Mucosa of rectum (tissue), 2 donors: Measurements from ENCODE around the gene WFS1.

Source experiments
- H3K27ac ChIP-seq, 2 donors: one replicate each; pipeline ENCODE4 v1.7.0; 2013; ENCODE audit warnings: inconsistent platforms in 2 of 2, low read depth in 2 of 2, low read length in 2 of 2
- H3K27me3 ChIP-seq, 2 donors: one replicate each; pipeline ENCODE4 v1.7.0; 2013; ENCODE audit warnings: low read length in 2 of 2; ENCODE audit not compliant: control insufficient read depth in 2 of 2, insufficient read depth in 2 of 2
- H3K36me3 ChIP-seq, 2 donors: one replicate each; pipeline ENCODE4 v1.7.0; 2013; ENCODE audit warnings: low read length in 2 of 2; ENCODE audit not compliant: control insufficient read depth in 2 of 2, insufficient read depth in 2 of 2
- H3K4me1 ChIP-seq, 2 donors: one replicate each; pipeline ENCODE4 v1.7.0; 2013; ENCODE audit warnings: low read length in 2 of 2, mild to moderate bottlenecking in 1 of 2; ENCODE audit not compliant: control insufficient read depth in 2 of 2, insufficient read depth in 2 of 2
- H3K4me3 ChIP-seq, 2 donors: one replicate each; pipeline ENCODE4 v1.7.0; 2013; ENCODE audit warnings: low read length in 2 of 2
- H3K9ac ChIP-seq, 2 donors: one replicate each; pipeline ENCODE4 v1.7.0; 2013; ENCODE audit warnings: low read length in 2 of 2, low read depth in 1 of 2, mild to moderate bottlenecking in 1 of 2
- H3K9me3 ChIP-seq, 2 donors: one replicate each; pipeline ENCODE4 v1.7.0; 2013; ENCODE audit warnings: low read length in 2 of 2; ENCODE audit not compliant: control insufficient read depth in 2 of 2
- donor health status: healthy.
- donor health status: Normal muscosa, but diverticular disease.

Gene WFS1

GRCh38 chr4:6269616-6270511 is at the start of gene WFS1:
WFS1 (plus strand) TSS chr4:6269850; CDS start chr4:6277456, 7,606 bp downstream.
- peaks cover 18 to 23% of the 10 kb centered on the region in 2 donors for H3K4me1 ChIP-seq
- peak within 1 kb of the TSS; percentile 72 for H3K27ac ChIP-seq

GRCh38 chr4:6221301-6221850 is 48.3 kb upstream of the WFS1 start:
- Histone ChIP-seq H3K9ac (no peak overlapping the region), H3K27me3 (peaks cover 4 to 19% of the 10 kb centered on the region in 2 donors), H3K4me1 (no peaks in the 10 kb centered on the region), H3K27ac (no peak overlapping the region), H3K36me3 (no peaks in the 10 kb centered on the region), H3K9me3 (peaks cover 3% of the 10 kb centered on the region in 2 donors), H3K4me3 (no peak overlapping the region)

More at GRCh38 chr4:6269616-6270511, at the start of gene WFS1:
- Histone ChIP-seq H3K27me3 (peaks cover 0 to 1% of the 10 kb centered on the region in 2 donors), H3K36me3 (no peaks in the 10 kb centered on the region), H3K9me3 (no peaks in the 10 kb centered on the region), H3K9ac (peak within 1 kb of the TSS; percentile 76 to 77), H3K4me3 (peak within 1 kb of the TSS; percentile 77)

- no peak overlapping the region for H3K27ac ChIP-seq
- no peak overlapping the region for H3K9ac ChIP-seq
- peaks cover 4 to 19% of the 10 kb centered on the region in 2 donors for H3K27me3 ChIP-seq
- no peaks in the 10 kb centered on the region for H3K36me3 ChIP-seq
- no peak overlapping the region for H3K4me3 ChIP-seq
- H3K9me3 ChIP-seq = peaks cover 3% of the 10 kb centered on the region in 2 donors
- no peaks in the 10 kb centered on the region for H3K4me1 ChIP-seq
Observed at GRCh38 chr4:6221851-6222760, 47.5 kb upstream of the WFS1 start.

- H3K36me3 ChIP-seq = no peaks in the 10 kb centered on the region
- H3K4me1 ChIP-seq = no peaks in the 10 kb centered on the region
- H3K27ac ChIP-seq = no peak overlapping the region
- no peak overlapping the region for H3K9ac ChIP-seq
- no peak overlapping the region for H3K4me3 ChIP-seq
- H3K27me3 ChIP-seq = peaks cover 4 to 18% of the 10 kb centered on the region in 2 donors
- H3K9me3 ChIP-seq = peaks cover 3% of the 10 kb centered on the region in 2 donors
Observed at GRCh38 chr4:6222761-6223292, 46.8 kb upstream of the WFS1 start.

- no peak overlapping the region for H3K9ac ChIP-seq
- H3K27ac ChIP-seq = no peak overlapping the region
- H3K4me1 ChIP-seq = no peaks in the 10 kb centered on the region
- peaks cover 3% of the 10 kb centered on the region in 2 donors for H3K9me3 ChIP-seq
- peaks cover 2 to 17% of the 10 kb centered on the region in 2 donors for H3K27me3 ChIP-seq
- H3K36me3 ChIP-seq = no peaks in the 10 kb centered on the region
- no peak overlapping the region for H3K4me3 ChIP-seq
Observed at GRCh38 chr4:6224735-6225134, 44.9 kb upstream of the WFS1 start.

- H3K27ac ChIP-seq = no peak overlapping the region
- H3K4me3 ChIP-seq = no peak overlapping the region
- H3K27me3 ChIP-seq = peaks cover 2 to 15% of the 10 kb centered on the region in 2 donors
Observed at GRCh38 chr4:6225469-6225868, 44.2 kb upstream of the WFS1 start.

GRCh38 chr4:6226506-6226905 is 43.1 kb upstream of the WFS1 start:
- Histone ChIP-seq H3K36me3 (no peaks in the 10 kb centered on the region), H3K4me3 (no peak overlapping the region), H3K9me3 (peaks cover 3% of the 10 kb centered on the region in 2 donors), H3K27ac (no peak overlapping the region), H3K27me3 (peaks cover 0 to 5% of the 10 kb centered on the region in 2 donors), H3K4me1 (no peaks in the 10 kb centered on the region), H3K9ac (no peak overlapping the region)

More at GRCh38 chr4:6225469-6225868, 44.2 kb upstream of the WFS1 start:
- Histone ChIP-seq H3K9me3 (peaks cover 3% of the 10 kb centered on the region in 2 donors), H3K36me3 (no peaks in the 10 kb centered on the region), H3K4me1 (no peaks in the 10 kb centered on the region), H3K9ac (no peak overlapping the region)

GRCh38 chr4:6227412-6228157 is 42.1 kb upstream of the WFS1 start:
- H3K27me3 ChIP-seq = peaks cover 0 to 1% of the 10 kb centered on the region in 2 donors

More at GRCh38 chr4:6227412-6228157, 42.1 kb upstream of the WFS1 start:
- H3K27ac ChIP-seq = no peak overlapping the region
- peaks cover under 1% of the 10 kb centered on the region in 2 donors for H3K9me3 ChIP-seq
- H3K4me1 ChIP-seq = no peaks in the 10 kb centered on the region
- H3K36me3 ChIP-seq = no peaks in the 10 kb centered on the region
- H3K4me3 ChIP-seq = no peak overlapping the region
- H3K9ac ChIP-seq = no peak overlapping the region
